ENCODE results near the gene GCC2. TPM values are rescaled to one million over a fixed set of nuclear protein-coding genes. Genes with fewer than 3 reads are reported as not detected.

GCC2 gene
- total RNA-seq, 2 donors from 2014 or later = 57.0 to 59.9 TPM

- H3K4me3 Mint-ChIP-seq = no peak overlapping the region
- no peaks in the 10 kb centered on the region for H3K27me3 Mint-ChIP-seq (ENCODE audit: insufficient read depth)
- Histone ChIP-seq H3K4me1 (ENCODE audit: control insufficient read depth, insufficient read depth, low read length) (no peaks in the 10 kb centered on the region), H3K36me3 (ENCODE audit: control insufficient read depth, insufficient read depth, low read length) (no peaks in the 10 kb centered on the region), H3K27me3 (ENCODE audit: control insufficient read depth, insufficient read depth, low read length, poor library complexity, severe bottlenecking) (no peaks in the 10 kb centered on the region), H3K9ac (ENCODE audit: extremely low read depth, low read length, poor library complexity, severe bottlenecking) (no peak overlapping the region), H3K9me3 (ENCODE audit: control insufficient read depth, low read length) (no peaks in the 10 kb centered on the region), H3K4me3 (ENCODE audit: low read length) (no peak overlapping the region), H3K27ac (ENCODE audit: low read depth, low read length) (no peak overlapping the region)
- H3K27ac Mint-ChIP-seq = no peak overlapping the region
- WGBS, 2 experiments (ENCODE audit: insufficient coverage in 1 of 2, insufficient read length in 1 of 2) = 84% methylated on average over 2 of the region's 2 CpGs; no CpG with 5 or more reads in 1 of the 2 experiments
- DNase-seq = peak; percentile 57
- H3K4me1 Mint-ChIP-seq = no peaks in the 10 kb centered on the region
- H3K9me3 Mint-ChIP-seq = no peaks in the 10 kb centered on the region
- TF ChIP-seq, protein P1, sequence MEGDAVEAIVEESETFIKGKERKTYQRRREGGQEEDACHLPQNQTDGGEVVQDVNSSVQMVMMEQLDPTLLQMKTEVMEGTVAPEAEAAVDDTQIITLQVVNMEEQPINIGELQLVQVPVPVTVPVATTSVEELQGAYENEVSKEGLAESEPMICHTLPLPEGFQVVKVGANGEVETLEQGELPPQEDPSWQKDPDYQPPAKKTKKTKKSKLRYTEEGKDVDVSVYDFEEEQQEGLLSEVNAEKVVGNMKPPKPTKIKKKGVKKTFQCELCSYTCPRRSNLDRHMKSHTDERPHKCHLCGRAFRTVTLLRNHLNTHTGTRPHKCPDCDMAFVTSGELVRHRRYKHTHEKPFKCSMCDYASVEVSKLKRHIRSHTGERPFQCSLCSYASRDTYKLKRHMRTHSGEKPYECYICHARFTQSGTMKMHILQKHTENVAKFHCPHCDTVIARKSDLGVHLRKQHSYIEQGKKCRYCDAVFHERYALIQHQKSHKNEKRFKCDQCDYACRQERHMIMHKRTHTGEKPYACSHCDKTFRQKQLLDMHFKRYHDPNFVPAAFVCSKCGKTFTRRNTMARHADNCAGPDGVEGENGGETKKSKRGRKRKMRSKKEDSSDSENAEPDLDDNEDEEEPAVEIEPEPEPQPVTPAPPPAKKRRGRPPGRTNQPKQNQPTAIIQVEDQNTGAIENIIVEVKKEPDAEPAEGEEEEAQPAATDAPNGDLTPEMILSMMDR (conservative IDR thresholded peaks at IDR 0.05) = peak; percentile 65
- H3K36me3 Mint-ChIP-seq (ENCODE audit: low read depth) = no peaks in the 10 kb centered on the region
Measured at GRCh38 chr2:108417254-108417653, 31.8 kb upstream of the GCC2 start.

DNA sequence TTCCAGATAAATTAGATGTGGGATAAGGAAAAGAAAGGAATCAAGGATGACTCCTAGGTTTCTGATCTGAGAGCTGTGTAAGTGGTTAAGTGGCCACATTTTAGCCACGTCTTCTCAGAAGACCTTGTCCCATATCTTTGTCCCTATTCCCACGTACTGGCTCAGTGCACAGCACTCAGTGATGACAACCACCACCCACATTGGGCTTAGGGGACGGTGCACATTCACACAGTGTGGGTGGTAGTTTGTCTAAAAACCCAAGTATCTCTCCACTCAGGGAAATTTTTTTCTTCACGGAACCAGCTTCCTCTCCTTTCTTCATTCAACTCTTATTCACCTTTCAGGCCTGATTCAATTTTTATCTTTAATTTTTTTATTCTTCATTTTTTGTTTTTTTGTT lies 30.6 kb upstream of the GCC2 start:
- Mint-ChIP-seq H3K27ac (no peak overlapping the region), H3K9me3 (no peaks in the 10 kb centered on the region), H3K27me3 (ENCODE audit: insufficient read depth) (no peaks in the 10 kb centered on the region), H3K4me3 (no peak overlapping the region), H3K36me3 (ENCODE audit: low read depth) (no peaks in the 10 kb centered on the region), H3K4me1 (no peaks in the 10 kb centered on the region)
- Histone ChIP-seq H3K4me3 (ENCODE audit: low read length) (no peak overlapping the region), H3K9ac (ENCODE audit: extremely low read depth, low read length, poor library complexity, severe bottlenecking) (no peak overlapping the region), H3K9me3 (ENCODE audit: control insufficient read depth, low read length) (no peaks in the 10 kb centered on the region), H3K36me3 (ENCODE audit: control insufficient read depth, insufficient read depth, low read length) (no peaks in the 10 kb centered on the region), H3K4me1 (ENCODE audit: control insufficient read depth, insufficient read depth, low read length) (no peaks in the 10 kb centered on the region), H3K27me3 (ENCODE audit: control insufficient read depth, insufficient read depth, low read length, poor library complexity, severe bottlenecking) (no peaks in the 10 kb centered on the region), H3K27ac (ENCODE audit: low read depth, low read length) (no peak overlapping the region)
- WGBS, 2 experiments (ENCODE audit: insufficient coverage in 1 of 2, insufficient read length in 1 of 2) = 91 to 100% methylated on average over 1 to 4 of the region's 4 CpGs
- TF ChIP-seq, protein P1 (conservative IDR thresholded peaks at IDR 0.05) = no peak
- DNase-seq = no peak

- H3K9ac ChIP-seq (ENCODE audit: extremely low read depth, low read length, poor library complexity, severe bottlenecking) = no peak overlapping the region
- no peak overlapping the region for H3K4me3 ChIP-seq (ENCODE audit: low read length)
- TF ChIP-seq, protein P1 (conservative IDR thresholded peaks at IDR 0.05) = no peak
- DNase-seq = no peak
- H3K4me3 Mint-ChIP-seq = no peak overlapping the region
- no peak overlapping the region for H3K27ac Mint-ChIP-seq
- no peaks in the 10 kb centered on the region for H3K36me3 Mint-ChIP-seq (ENCODE audit: low read depth)
- H3K4me1 ChIP-seq (ENCODE audit: control insufficient read depth, insufficient read depth, low read length) = no peaks in the 10 kb centered on the region
- no peaks in the 10 kb centered on the region for H3K27me3 Mint-ChIP-seq (ENCODE audit: insufficient read depth)
- H3K4me1 Mint-ChIP-seq = no peaks in the 10 kb centered on the region
- H3K9me3 ChIP-seq (ENCODE audit: control insufficient read depth, low read length) = no peaks in the 10 kb centered on the region
- no peaks in the 10 kb centered on the region for H3K27me3 ChIP-seq (ENCODE audit: control insufficient read depth, insufficient read depth, low read length, poor library complexity, severe bottlenecking)
- no peak overlapping the region for H3K27ac ChIP-seq (ENCODE audit: low read depth, low read length)
- H3K9me3 Mint-ChIP-seq = no peaks in the 10 kb centered on the region
- 95% methylated on average over 1 of the region's 1 CpG; no CpG with 5 or more reads in 1 of the 2 experiments for WGBS, 2 experiments (ENCODE audit: insufficient coverage in 1 of 2, insufficient read length in 1 of 2)
- no peaks in the 10 kb centered on the region for H3K36me3 ChIP-seq (ENCODE audit: control insufficient read depth, insufficient read depth, low read length)
Measured at GRCh38 chr2:108423067-108423466, 25.9 kb upstream of the GCC2 start.
